Globus pallidus (tissue), 1 donor: ENCODE results near the gene VAV2.

ENCODE experiments used
- DNase-seq: peaks from one replicate; pipeline ENCODE4 v3.0.0-alpha.2; 2015; ENCODE audit warnings: low spot score

Gene VAV2

DNA sequence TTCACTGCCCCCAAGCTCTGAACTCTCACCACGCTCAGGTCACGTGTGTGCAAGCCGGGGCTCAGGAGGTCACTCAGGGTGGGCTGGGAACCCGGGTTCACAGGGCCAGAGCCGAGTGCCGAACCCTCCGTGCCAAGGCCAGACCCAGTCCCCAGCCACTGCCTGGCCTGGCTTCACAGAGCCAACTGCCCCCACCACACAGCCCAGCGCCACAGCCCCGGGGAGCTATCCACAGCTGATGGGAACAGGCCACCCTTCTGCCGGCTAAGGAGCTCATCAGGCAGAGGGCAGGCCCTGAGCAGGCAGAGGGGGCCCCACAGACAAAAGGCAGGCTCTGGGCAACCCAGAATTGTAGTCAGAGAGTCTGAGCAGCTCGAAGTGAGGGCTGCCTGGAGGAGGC lies 117.0 kb downstream of the VAV2 start:
- DNase-seq = no peak

DNA sequence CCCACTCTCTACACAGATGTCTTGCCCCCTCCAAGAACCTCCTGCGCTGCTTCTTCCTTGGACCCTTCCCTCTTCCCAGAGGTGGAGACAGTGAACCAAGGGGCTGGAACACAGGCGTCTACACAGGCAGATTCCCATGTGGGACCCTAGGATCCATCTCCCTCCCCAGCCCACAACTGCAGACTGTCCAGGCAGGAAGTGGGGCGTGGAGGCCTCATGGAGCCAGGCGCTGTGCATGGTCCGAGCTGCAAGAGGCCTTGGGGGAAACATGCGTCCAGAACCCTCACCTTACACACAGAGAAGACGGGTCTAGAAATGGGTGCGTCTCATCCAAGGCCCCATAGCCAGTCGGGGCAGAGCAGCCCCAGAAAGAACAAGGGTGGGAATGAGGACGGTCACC lies 117.5 kb downstream of the VAV2 start:
- no peak for DNase-seq

DNA sequence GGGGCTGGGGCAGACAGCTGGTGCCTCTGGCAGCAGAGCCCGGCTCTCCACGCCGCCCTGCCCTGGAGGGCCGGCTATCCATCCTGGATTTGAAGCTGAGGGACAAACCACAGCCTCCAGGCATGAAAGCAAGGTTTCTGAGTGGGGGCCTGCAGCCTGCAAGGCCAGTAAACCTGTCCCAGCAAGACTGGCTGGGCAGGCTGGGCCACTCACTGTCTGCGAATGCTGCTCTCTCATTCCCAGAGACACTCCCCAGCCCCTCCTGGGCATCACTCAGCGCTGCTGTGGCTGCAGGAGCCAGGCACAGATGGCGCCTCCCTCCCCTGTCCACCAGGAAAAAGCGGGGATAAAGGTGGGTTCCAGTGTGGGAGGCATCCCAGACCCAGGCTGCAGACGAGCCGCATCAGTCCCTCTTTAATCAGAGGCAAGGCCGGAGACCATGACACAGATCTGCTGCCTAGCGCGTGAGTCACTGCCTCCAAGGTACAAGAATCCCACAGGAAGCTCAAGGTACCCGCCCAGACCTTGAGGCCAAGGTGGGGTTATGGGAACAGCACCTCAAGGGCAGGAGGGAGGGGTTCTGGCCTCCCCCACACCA lies 118.0 kb downstream of the VAV2 start:
- no peak for DNase-seq

DNA sequence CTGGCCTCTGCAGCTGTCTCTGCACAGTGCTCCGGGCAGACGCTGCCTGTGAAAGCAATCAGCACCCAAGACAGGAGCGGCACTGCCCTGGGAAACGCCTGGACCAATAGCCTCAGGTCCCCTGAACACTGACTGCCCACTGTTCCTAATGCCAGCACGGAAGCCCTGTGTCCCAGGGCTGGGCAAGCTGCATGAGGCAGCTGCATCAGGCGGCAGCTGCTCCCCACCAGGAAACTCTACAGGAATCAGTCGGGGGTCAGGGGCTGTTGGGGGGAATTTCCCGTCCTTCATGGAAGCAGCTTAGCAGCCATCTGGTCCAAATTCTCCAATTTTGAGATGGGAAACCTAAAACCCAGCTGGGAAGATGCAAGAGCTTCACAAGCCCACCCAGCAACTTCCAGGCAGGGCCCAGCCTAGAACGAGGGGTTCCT lies 118.6 kb downstream of the VAV2 start:
- DNase-seq = no peak

DNA sequence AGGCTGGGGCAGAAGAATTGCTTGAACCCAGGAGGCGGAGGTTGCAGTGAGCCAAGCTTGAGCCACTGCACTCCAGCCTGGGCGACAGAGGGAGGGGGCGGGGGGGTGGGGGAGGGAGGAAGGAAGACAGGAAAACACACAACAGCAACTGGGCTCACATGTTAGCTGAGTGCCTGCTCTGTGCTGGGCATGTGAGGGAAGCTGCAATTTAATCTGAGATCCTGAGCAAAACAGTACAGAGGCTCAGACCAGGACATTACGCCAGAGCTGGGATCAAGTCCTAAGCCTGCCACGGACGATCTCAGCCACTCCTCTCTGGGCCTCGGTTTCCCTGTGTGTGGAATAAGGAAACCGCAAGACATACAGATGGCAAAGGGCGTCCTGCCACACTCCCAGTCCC lies 119.1 kb downstream of the VAV2 start:
- no peak for DNase-seq

DNA sequence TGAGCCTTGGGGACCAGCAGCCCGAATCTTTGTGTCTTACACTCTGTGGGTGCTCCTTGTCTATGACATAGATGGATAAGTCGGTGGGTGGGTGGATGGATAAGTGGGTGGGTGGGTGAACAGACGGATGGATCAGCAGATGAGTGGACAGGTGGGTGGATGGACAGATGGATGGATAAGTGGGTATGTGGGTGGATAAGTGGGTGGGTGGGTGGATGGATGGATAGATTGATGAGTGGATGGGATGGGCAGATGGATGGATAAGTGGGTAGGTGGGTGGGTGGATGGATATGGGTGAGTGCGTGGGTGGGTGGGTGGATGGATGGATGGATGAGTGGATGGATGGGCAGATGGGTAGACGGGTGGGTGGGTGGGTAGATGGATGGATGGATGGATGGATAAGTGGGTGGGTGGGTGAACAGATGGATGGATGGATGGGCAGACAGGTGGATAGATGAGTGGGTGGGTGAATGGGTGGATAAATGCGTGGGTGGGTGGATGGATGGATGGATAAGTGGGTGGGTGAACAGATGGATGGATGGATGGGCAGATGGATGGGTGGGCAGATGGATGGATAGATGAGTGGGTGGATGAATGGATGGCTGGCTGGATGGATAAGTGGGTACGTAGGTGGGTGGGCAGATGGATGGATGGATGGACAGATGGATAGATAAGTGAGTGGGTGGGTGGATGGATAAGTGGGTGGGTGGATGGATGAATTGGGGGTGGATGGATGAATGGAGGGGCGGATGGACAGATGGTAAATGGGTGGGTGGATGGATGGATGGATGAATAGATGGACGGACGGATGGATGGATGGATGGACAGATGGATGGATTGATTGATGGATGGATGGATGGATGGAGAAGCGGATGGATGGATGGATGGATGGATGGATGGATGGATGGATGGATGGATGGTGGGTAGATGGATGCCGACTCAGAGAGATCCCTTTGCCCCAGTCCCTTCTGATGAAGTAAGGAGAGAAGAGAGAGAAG lies 121.2 kb downstream of the VAV2 start:
- no peak for DNase-seq

DNA sequence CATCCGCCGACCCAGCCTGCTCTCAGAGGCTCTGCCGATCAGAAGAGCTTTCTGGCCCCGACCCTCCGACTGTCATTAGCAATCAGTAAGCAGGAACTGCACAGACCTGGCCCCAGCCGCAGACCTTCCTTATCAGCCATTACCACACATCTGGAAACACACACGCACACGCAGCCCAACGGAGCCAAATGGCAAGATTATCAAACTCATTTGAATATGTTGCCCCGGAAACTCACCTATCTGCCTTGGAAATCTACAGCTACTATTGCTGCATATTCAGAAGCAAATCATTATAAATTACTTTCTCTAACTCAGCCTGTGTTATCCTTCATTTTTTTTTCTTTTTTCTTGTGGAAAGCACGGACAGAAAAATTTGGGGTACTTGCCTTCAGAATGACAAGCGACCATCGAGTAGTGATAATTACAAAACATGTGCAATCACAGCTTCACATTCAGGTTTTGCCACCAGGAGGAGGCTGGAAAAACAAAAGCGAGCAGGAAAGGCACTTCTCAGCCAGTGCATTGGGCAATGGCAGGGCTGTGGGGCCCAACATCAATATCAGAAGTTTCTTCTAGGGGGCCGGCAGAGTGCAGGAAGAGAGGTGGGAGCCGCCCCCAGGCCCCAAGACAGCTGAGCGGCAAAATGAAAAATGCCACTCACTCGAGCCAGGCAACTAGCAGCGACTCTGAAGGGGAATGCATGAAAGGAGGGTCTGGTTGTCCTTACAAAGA lies 122.3 kb downstream of the VAV2 start:
- no peak for DNase-seq

DNA sequence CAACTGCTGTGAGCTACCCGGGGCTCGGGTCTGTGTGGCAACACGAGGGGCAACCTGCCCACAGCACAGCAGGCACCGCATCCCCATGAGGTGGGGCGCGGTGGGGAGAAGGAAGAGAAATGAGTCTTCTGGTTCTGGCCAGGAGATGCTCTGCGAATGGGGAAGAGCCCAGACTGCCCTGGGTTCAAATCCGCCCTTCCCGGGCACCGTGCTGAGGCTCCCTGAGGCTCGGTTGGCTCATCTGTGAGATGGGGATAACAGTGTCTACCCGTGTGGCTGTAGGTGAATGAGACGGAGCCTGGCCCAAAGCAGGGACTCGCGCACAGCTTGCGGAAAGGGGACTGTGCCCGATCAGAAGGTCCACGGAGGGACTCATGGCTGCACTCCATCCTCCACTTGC lies 123.9 kb downstream of the VAV2 start:
- DNase-seq = no peak

DNA sequence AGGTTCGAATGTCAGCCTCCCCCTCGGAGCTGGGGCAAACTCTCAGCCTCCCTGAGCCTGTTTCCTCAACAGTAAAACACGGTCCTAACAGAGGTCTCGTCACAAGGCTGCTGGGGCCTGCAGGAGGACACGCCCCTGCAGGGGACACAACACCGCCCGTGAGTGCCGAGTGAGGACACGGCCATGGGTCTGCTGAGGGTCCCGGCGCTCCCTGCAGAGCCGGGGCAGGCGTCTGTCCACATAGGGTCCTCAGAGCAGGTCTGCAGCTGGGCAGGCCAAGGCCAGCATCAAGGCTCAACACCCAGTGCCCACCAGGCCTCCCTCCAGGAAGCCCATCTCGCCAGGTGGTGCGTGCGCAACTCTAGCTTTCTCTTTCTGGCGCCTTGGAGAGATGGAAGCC lies 125.2 kb downstream of the VAV2 start:
- DNase-seq = no peak

DNA sequence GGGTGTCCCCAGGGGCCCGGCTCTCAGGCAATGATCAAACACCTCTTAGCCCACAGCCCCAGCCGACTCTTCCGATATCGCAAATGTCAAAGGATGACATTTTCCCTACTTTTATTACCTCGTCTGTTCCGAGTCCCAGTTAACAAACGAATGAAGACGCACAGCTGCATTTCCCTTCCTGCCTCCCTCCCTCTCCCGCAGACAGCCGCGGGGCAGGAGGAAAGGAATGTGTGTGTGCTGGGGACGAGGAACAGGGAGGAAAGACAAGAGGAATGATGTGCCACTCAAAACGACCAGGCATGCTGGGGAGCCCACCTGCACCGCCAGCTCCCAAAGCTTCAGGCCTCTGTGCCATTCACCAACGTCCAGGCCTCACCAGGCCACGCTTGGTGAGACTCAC lies 128.1 kb downstream of the VAV2 start:
- DNase-seq = no peak

DNA sequence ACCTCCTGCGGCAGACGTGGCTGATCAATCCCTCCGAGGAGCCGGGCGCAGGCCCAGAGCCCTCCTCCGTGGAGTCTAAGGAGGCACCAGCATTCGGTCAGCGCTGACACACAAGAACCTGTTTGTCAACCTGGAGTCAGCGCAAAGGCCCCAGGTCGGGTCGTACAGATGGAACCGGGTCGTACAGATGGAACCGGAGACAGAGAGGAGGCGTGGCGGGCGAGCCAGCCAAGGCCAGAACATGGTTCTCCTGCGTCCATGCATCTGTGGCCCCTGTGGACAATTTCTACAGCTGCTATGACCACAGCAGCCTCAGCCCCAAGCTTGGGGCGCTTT lies 128.9 kb downstream of the VAV2 start:
- DNase-seq = no peak

DNA sequence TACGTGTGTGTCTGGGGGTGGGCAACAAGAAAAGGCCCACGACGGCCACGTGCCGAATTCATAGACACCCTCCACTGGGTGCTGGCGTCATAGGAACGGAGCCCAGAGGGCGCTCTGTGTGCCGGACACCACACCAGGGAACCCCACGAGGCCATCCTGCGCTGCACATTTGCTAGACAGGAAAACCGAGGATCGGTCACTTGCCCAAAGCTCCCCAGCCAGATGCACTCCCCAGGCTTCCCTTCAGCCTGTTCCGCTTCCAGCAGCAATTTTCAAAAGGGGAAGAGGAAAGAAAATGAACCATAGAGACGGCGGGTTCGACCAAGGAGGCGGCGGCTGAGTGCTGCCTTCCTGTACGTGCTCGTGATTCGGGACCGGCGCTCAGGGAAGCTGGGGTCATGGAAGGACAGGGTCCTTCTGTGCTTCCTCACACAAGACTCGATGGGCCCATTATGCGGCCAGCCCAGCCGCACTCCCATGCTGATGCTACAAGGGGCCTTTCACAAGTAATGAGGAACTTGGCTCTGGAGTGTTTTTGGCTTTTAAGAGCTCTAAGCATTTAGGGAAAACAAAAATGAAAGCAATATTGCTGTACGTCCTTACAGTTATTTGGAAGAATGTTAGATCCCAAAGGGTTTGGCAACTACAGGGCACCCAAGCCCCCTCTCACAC lies 129.4 kb downstream of the VAV2 start:
- peak; percentile 54 for DNase-seq

DNA sequence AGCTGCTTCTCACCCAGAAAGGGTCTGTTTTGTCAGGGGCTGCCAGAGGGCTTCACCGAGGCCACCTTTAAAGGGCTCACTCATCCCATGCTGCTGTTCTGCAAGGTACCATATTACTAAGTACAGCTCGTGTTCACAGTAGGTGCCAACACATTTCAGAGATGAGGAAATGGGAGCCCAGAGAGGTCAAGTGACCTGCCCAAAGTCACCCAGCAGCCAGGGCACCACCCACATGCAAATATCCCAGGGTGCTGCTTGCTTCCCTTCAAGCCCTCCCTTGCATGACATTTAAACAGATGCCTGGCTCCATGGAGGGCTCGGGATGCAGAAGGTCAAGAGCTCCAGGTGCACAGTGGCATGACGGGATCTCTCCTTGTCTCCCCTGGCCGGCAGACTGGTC lies 130.4 kb downstream of the VAV2 start:
- DNase-seq = no peak

DNA sequence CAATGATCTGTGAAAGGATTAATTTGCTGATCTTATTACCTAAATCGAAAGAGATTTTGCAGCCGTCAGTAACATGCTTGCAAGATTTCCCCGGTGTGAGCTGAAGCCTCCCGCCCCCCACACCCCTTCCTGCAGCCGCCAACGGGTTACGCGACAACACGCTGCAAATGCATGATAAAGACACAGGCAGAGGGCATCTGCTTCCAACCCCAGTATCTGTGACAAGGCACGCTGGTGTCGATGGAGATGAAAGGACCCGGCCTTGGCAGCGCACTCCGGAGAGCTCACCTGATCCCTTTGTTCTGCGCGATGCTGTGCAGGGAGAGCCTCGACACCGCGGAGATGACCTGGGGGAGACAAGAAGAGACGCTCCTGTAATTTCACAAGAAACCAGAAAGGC lies 131.0 kb downstream of the VAV2 start:
- DNase-seq = no peak

DNA sequence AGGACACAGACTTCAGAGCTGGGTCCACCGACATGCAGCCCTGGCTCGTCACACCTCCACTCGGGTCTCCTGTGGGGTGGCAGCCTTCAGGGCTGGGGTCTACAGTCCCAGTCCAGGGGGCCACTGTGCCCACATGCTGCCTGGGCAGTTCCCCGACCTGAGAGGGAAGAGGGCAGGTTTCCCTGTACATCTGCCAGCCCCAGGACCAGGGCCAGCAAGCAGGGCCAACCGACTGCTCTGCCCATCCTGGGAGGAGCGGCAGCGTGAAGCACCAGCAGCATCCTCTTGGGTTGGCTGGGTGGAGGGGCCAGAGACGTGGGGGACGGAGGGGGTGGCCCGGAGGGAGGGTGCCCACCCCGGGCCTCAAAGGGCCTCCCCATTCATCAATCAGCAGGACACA lies 133.4 kb downstream of the VAV2 start:
- DNase-seq = no peak

DNA sequence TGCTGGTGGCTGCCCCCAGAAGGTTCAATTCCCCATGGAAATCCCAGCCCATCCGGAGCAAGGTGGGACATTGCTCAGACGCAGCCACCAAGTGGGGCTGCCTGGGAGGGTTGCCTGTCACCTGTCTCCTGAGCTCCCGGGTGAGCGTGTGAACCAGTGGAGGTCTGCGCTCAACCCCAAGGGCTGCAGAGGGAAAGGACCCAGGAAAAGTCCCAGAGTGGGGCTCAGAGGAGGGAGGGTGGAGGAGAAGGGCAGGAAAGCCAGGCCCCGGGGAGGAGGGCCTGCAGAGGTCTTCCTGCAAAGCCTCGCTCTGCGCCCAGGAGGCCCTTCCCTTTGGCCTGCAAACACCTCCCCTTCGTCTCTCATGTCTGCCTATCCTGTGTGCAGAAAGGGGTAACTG lies 134.5 kb downstream of the VAV2 start:
- no peak for DNase-seq

DNA sequence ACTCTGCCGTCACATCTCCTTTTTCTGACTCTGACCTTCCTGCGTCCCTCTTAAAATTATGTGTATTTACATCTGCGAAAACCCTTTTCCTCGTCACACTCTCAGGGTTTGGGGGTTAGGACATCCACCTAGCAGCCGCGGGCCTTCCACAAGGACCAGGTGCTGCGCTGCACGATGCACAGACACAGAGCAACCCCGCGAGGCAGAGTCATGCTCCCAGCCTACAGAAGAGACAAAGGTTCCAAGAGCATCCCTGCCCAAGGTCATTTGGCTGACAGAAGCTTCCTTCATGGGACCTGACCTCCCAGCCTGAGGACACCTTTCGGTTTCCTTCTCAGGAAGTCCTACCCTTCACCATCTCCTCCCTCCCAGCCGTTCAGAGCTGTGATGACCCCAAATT lies 135.3 kb downstream of the VAV2 start:
- no peak for DNase-seq

DNA sequence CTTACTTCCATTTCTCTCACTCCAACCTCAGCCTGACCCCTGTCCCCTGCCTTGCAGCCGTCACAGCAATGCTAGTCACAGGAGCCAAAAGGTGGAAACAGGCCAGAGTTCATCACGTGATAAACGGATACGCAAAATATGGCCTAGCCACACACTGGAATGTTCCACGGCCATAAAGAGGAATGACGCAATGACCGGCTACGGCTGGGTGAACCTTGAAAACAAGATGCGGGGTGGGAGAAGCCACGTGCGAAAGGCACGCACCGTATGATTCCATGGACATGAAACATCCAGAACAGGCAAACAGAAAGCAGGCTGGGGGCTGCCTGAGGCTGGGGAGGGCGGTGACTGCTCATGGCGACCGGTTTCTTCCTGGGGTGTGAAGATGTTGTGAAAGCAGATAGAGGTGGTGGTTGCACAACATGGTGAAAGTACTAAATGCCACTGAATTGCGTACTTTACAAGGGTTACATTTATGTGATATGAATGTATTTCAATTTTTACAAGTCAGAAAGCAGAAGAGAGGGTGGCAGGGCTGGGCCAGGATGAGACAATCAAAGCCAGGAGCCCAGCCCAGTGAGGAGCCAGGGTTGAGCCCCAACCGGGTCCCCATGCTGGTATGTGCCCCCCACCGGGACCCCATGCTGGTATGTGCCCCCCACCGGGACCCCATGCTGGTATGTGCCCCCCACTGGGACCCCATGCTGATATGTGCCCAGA lies 136.2 kb downstream of the VAV2 start:
- DNase-seq = no peak

DNA sequence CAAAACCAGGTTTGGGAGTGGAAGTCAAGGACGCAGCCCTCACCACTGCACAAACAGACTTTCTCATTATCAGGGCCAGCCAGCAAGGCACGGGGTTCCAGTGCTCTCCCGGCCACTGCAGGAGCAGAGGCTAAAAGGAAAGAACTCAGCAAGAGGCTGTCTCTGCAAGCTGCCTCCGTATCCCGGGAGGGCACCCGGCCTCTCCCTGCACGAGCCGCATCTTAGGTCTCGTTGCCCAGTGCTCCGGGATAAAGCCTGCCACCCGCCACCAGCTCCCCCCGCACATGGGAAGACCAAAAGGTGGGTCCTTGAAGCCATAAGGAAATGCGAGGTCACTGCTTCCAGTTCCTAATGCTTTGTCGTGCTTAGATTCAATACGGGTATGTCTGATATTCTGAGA lies 136.8 kb downstream of the VAV2 start:
- no peak for DNase-seq

DNA sequence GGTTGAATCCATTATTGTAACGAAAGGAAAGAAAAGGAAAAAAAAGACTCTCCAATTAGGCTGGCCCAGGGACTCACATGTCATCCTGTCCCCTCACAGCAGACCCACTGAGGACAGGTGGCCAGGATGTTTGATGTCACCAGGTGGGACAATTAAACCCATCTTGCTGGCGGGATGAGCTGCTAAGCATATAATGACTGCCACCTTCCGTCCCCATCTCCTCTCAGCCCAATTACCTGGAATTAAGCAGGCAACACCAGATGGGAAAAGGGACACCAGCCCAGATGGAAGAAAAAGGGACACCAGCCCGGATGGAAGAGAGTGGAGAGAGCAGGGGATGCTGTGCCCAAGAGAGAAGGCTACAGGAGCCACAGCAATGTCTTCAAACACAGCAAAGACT lies 137.4 kb downstream of the VAV2 start:
- no peak for DNase-seq

DNA sequence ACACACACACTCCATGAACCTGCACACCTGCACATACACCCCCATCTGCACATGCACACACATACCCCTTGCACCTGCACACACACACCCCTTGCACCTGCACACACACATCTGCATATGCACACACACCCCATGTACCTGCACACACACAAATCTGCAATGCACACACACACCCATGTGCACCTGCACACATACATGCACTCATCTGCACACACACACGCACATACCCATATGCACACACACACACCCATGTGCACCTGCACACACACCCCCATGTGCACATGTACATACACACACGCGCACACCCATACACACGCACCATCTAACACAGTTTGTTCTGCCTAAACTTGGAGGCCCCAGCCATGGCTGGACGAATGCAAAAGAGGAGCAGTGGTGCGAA lies 138.1 kb downstream of the VAV2 start:
- DNase-seq = no peak

DNA sequence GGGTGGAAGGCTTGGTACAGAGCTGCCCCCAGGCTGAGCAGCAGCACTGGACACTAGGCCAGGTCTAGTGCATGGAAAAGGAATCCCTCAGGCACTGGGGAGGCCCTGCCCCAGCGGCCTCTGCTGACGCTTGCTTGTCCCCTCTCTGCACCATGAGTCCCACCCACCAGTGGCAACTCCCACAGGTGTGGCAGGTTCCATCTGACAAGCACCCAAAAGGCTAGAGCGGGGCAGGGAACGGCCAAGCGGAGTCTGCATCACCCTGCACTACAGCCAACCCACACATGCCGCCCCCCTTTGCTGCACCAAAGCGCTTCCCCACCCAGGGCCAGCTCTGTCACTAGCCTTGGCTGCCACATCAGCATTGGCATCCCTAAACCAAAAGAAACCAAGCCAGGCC lies 138.8 kb downstream of the VAV2 start:
- no peak for DNase-seq
